C4-2B (cell line): ENCODE measurements around the gene AKIRIN1.

Experiments used
- CTCF ChIP-seq: fragments of 450-650 bp; conservative IDR thresholded peaks from 2 replicates; pipeline ENCODE4 v1.5.1; 2017; ENCODE audit warnings: mild to moderate bottlenecking
- ZFX ChIP-seq: fragments of 450-650 bp; IDR thresholded peaks from 2 replicates; pipeline ENCODE4 v1.6.1; 2017

- no peak for TF ChIP-seq CTCF
- no peak for TF ChIP-seq ZFX
Observed at GRCh38 chr1:39048745-39049370, 57.8 kb downstream of the AKIRIN1 start.
